OCI-LY7 (cell line): Measurements from ENCODE around the gene MAPK12. TPM values are rescaled to one million over a fixed set of nuclear protein-coding genes. Genes with fewer than 3 reads are reported as not detected.

Experiments
- BruUV-seq: library from RNA; stranded (reverse); fragments of 400-500 nt; replicated peaks from 2 replicates; lab custom pipeline; 2021; lab: Mats Ljungman, UMichigan
- CTCF ChIA-PET: fragments of 300-600 bp; sonication (Branson Sonifier 250); formaldehyde crosslinking; loops from one replicate; lab custom pipeline; 2022; ENCODE audit warnings: antibody characterized with exemption; ENCODE audit not compliant: unreplicated experiment; lab: Charles Lee
- POLR2A ChIA-PET: fragments of 300-600 bp; sonication (Branson Sonifier 250); formaldehyde crosslinking; loops from one replicate; lab custom pipeline; 2022; ENCODE audit warnings: antibody characterized with exemption; lab: Charles Lee
- DNase-seq: peaks from one replicate; pipeline ENCODE4 v3.0.0-alpha.2; 2015; ENCODE audit warnings: low spot score
- H2AFZ ChIP-seq: fragments of 200-600 bp; sonication (generic), shearing (Covaris generic); 2 replicates; pipeline ENCODE4 v1.6.1; 2014; ENCODE audit warnings: mild to moderate bottlenecking, antibody characterized with exemption, low read length, moderate library complexity
- H3K27ac ChIP-seq: fragments of 200-600 bp; sonication (generic); 2 replicates; pipeline ENCODE4 v1.5.1; 2014; ENCODE audit warnings: mixed run types, low read depth, mild to moderate bottlenecking, moderate library complexity, low read length, inconsistent platforms; ENCODE audit not compliant: poor library complexity, severe bottlenecking
- H3K36me3 ChIP-seq: fragments of 200-600 bp; sonication (generic); 2 replicates; pipeline ENCODE4 v1.6.1; 2014; ENCODE audit warnings: mild to moderate bottlenecking, antibody characterized with exemption, low read length, moderate library complexity, mixed read lengths; ENCODE audit not compliant: insufficient read depth
- H3K4me1 ChIP-seq: fragments of 200-600 bp; sonication (generic); 2 replicates; pipeline ENCODE4 v1.5.1; 2014; ENCODE audit warnings: mild to moderate bottlenecking, low read length; ENCODE audit not compliant: insufficient read depth, poor library complexity, severe bottlenecking
- H3K4me2 ChIP-seq: fragments of 200-600 bp; sonication (generic); 2 replicates; pipeline ENCODE4 v1.6.1; 2014; ENCODE audit warnings: mild to moderate bottlenecking, low read length
- H3K4me3 ChIP-seq: fragments of 200-600 bp; sonication (generic); 2 replicates; pipeline ENCODE4 v1.5.1; 2014; ENCODE audit warnings: mild to moderate bottlenecking, low read depth, low read length; ENCODE audit not compliant: poor library complexity, severe bottlenecking
- H3K79me2 ChIP-seq: fragments of 200-600 bp; sonication (generic); 2 replicates; pipeline ENCODE4 v1.6.1; 2016; ENCODE audit warnings: low read depth, mild to moderate bottlenecking, low read length, moderate library complexity, mixed read lengths; ENCODE audit not compliant: insufficient read depth
- H3K9me2 ChIP-seq: fragments of 200-600 bp; sonication (generic); 2 replicates; pipeline ENCODE4 v1.6.1; 2016; ENCODE audit warnings: mild to moderate bottlenecking, low read length, mixed read lengths; ENCODE audit not compliant: insufficient read depth
- H3K9me3 ChIP-seq: fragments of 200-600 bp; sonication (generic); 2 replicates; pipeline ENCODE4 v1.6.1; 2014; ENCODE audit warnings: mild to moderate bottlenecking, mixed run types, low read length, mixed read lengths
- H4K20me1 ChIP-seq: fragments of 200-600 bp; sonication (generic); 2 replicates; pipeline ENCODE4 v1.6.1; 2014; ENCODE audit warnings: mild to moderate bottlenecking, antibody characterized with exemption, low read length, moderate library complexity, mixed read lengths; ENCODE audit not compliant: insufficient read depth
- CTCF ChIP-seq: fragments of 200-600 bp; sonication (generic); conservative IDR thresholded peaks from 2 replicates; pipeline ENCODE4 v1.5.1; 2014; ENCODE audit warnings: mild to moderate bottlenecking, antibody characterized with exemption, low read length, moderate library complexity, mixed read lengths
- EZH2phosphoT487 ChIP-seq: fragments of 200-600 bp; sonication (generic); IDR thresholded peaks from 2 replicates; pipeline ENCODE4 v1.6.1; 2018; ENCODE audit warnings: low read depth, borderline replicate concordance, mild to moderate bottlenecking, mixed run types, antibody characterized with exemption, low read length, moderate library complexity, mixed read lengths
- intact Hi-C: fragments of 100-400 bp; cut with micrococcal nuclease; formaldehyde crosslinking; loops from one replicate; pipeline ENCODE4 v1.10.0; 2022; ENCODE audit not compliant: unreplicated experiment
- total RNA-seq, 2 experiments: library from RNA; depleted of rRNA in 1 of 2; stranded (reverse); fragments of >200 nt in 1 of 2; shearing (Covaris generic) in 1 of 2; gene quantifications; 2 replicates each; pipeline ENCODE4 v1.2.3, GENCODE V29; 2014 to 2022

Gene MAPK12
- total RNA-seq, 2 experiments from 2014 or later, result 84.9 to 93.6 TPM

GRCh38 chr22:50216055-50216683 lies 45.3 kb downstream of the MAPK12 start:
- ChIA-PET CTCF (no interaction called here), POLR2A (no interaction called here)
- H3K9me2 ChIP-seq, result no peaks in the 10 kb centered on the region
- no peaks in the 10 kb centered on the region for H3K79me2 ChIP-seq
- H2AFZ ChIP-seq, result no peak overlapping the region
- H4K20me1 ChIP-seq, result no peaks in the 10 kb centered on the region
- H3K4me3 ChIP-seq, result no peak overlapping the region
- no peak for TF ChIP-seq CTCF
- no peak for TF ChIP-seq EZH2phosphoT487
- no peaks in the 10 kb centered on the region for H3K4me1 ChIP-seq
- no peak overlapping the region for H3K27ac ChIP-seq
- no peaks in the 10 kb centered on the region for H3K9me3 ChIP-seq
- DNase-seq, result no peak
- intact Hi-C loops, result no loop called here
- no peak overlapping the region for H3K4me2 ChIP-seq
- H3K36me3 ChIP-seq, result peaks cover 96% of the 10 kb centered on the region
- BruUV-seq, result no TSS peak

GRCh38 chr22:50215297-50216054 lies 46.0 kb downstream of the MAPK12 start:
- BruUV-seq, result no TSS peak
- Histone ChIP-seq H3K9me3 (no peaks in the 10 kb centered on the region), H4K20me1 (no peaks in the 10 kb centered on the region), H3K4me2 (no peak overlapping the region), H3K4me3 (no peak overlapping the region), H3K79me2 (no peaks in the 10 kb centered on the region), H3K36me3 (peaks cover 96% of the 10 kb centered on the region), H2AFZ (no peak overlapping the region), H3K9me2 (no peaks in the 10 kb centered on the region), H3K4me1 (no peaks in the 10 kb centered on the region), H3K27ac (no peak overlapping the region)
- intact Hi-C loops, result no loop called here
- TF ChIP-seq CTCF (no peak), EZH2phosphoT487 (no peak)
- no peak for DNase-seq
- POLR2A ChIA-PET, result no interaction called here
- CTCF ChIA-PET, result no interaction called here

DNA sequence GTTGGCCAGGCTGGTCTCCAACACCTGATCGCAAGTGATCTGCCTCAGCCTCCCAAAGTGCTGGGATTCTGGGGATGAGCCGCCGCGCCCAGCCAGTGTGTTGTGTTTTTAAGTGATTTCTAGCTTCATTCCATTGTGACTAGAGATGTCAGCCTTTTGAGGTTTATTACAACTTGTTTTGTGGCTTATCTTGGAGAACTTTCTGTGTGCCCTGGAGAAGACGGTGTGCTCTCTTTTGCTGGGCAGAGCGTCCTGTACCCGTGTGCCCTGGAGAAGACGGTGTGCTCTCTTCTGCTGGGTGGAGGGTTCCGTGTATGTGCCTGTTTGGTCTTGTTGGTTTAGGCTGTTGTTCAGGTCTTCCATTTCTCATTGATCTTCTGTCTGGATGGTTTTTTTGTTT lies 48.2 kb downstream of the MAPK12 start:
- no TSS peak for BruUV-seq
- intact Hi-C loops, result no loop called here
- no peak for TF ChIP-seq CTCF
- TF ChIP-seq EZH2phosphoT487, result no peak
- no peak overlapping the region for H3K27ac ChIP-seq
- H3K4me3 ChIP-seq, result no peak overlapping the region
- H3K9me2 ChIP-seq, result no peaks in the 10 kb centered on the region
- H3K9me3 ChIP-seq, result no peaks in the 10 kb centered on the region
- ChIA-PET POLR2A (interaction anchor here (0.6 kb wide), 1 partner anchor 223 kb away, joined by 3 read pairs; no protein-coding TSS in a partner anchor), CTCF (no interaction called here)
- H3K36me3 ChIP-seq, result peaks cover 90% of the 10 kb centered on the region
- no peak overlapping the region for H3K4me2 ChIP-seq
- H2AFZ ChIP-seq, result no peak overlapping the region
- no peaks in the 10 kb centered on the region for H3K79me2 ChIP-seq
- no peaks in the 10 kb centered on the region for H4K20me1 ChIP-seq
- no peaks in the 10 kb centered on the region for H3K4me1 ChIP-seq
- no peak for DNase-seq
